GM12874 (cell line): Measurements from ENCODE around the gene DHRS2.

Experiments used
- TF ChIP-seq, protein P1 (sequence below): IDR thresholded peaks from 2 replicates; pipeline ENCODE4 v1.5.1; 2011; ENCODE audit warnings: low read depth, mild to moderate bottlenecking, control low read depth, low read length, moderate library complexity; ENCODE audit not compliant: insufficient read depth

Gene DHRS2

DNA sequence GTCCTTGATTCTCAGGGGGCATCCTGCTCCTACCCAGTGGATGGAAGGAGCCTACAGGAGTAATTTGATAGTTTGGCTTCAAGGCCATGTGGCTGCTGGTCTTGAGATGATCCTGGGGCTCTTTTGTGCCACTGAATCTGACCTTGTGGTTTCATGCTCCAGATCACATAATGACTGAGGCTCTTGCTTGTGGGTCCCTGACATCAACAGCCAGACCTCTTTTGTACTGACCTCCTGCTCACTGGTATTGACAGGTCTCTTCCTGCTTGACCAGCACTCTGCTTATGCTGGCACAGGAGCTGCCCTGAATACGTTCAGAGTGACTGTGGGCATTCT lies 34.4 kb upstream of the DHRS2 start:
- TF ChIP-seq, protein P1, sequence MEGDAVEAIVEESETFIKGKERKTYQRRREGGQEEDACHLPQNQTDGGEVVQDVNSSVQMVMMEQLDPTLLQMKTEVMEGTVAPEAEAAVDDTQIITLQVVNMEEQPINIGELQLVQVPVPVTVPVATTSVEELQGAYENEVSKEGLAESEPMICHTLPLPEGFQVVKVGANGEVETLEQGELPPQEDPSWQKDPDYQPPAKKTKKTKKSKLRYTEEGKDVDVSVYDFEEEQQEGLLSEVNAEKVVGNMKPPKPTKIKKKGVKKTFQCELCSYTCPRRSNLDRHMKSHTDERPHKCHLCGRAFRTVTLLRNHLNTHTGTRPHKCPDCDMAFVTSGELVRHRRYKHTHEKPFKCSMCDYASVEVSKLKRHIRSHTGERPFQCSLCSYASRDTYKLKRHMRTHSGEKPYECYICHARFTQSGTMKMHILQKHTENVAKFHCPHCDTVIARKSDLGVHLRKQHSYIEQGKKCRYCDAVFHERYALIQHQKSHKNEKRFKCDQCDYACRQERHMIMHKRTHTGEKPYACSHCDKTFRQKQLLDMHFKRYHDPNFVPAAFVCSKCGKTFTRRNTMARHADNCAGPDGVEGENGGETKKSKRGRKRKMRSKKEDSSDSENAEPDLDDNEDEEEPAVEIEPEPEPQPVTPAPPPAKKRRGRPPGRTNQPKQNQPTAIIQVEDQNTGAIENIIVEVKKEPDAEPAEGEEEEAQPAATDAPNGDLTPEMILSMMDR: no peak

DNA sequence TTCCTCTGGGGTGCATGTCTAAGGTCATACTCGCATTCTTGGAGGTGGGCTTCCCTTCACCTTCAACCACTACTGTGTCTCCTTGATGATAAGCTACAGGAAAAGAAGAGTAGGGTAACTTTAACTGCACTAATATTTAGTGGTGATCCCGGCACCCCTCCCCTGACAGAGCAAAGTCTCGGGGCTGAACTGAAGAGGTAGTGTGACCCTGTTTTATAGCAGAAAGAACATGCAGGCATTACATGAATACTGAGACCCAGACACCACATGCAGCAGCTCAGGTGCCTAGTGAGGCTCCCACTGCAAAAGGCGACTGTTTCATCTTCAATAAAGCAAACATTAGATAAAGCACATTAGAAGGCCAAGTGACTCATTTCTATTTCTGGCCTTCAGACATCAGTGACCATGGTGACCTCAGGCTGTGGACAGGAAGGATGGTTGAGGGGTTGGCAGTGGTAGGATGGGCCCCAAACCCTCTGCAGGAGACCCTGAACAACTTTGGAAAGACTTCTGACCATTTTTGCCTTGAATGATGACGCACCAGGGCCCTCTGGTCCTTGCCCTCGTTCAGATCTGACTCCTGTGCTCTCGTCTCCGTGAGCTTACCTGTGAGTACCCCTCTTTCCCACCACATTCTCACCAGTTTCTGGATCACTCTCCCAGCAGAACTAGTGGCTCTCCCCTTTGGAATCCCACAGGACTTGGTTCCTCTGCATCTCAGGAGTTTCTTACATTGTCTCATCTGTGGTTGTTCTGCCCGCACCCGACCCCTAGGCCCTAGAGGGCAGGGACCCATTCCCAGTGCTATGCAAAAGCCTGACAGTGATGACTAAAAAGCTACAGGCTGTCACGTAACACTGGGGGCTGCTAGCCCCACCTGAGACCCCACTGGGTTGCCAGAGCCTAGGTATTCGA lies 33.7 kb upstream of the DHRS2 start:
- TF ChIP-seq, protein P1: no peak

DNA sequence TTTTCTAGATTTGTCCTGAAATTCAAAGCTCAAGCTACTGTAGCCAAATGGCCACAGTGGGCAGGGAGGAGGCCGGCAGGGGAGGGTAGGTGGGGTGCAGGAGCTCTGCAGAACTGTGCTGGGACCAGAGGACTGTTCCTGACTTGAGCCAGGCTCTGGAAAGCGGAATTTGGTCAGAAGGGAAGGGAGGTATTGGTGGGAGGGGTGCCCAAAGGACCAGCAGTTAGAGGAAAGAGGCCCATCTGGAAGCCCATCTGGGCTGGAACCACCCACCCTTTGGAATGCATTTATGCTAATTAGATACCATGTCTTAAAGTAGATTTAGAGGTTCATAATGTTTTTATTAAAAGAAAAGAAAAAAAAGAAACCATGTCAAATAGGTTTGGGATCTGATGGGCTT lies 33.1 kb upstream of the DHRS2 start:
- TF ChIP-seq, protein P1: no peak

DNA sequence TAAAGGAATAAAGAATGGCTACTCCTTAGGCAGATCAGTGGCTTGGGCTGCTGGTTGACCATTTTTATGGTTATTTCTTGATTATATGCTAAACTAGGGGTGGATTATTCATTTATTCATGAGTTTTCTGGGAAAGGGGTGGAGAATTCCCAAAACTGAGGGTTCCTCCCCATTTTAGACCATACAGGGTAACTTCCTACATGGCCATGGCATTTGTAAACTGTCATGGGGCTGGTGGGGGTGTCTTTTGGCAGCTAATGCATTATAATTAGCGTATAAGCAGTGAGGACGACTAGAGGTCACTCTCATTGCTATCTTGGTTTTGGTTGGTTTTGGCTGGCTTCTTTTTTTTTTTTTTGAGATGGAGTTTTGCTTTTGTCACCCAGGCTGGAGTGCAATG lies 32.0 kb upstream of the DHRS2 start:
- TF ChIP-seq, protein P1: no peak

DNA sequence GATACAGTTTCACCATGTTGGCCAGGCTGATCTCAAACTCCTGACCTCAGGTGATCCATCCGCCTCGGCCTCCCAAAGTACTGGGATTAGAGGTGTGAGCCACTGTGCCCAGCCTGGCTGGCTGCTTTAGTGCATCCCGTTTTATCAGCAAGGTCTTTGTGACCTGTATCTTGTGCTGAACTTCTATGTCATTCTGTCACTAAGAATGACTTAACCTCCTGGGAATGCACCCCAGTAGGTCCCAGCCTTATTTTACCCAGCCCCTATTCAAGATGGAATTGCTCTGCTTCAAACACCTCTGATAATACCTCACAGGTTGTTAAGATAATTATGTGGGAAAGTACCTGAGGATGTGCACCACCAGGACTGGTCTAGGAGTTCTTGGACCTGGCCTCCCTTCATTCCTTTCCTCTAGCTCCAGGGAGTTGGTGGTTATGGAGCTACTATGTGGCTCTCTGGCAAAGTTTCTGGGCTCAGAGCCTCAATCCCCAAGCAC lies 31.4 kb upstream of the DHRS2 start:
- TF ChIP-seq, protein P1: no peak

DNA sequence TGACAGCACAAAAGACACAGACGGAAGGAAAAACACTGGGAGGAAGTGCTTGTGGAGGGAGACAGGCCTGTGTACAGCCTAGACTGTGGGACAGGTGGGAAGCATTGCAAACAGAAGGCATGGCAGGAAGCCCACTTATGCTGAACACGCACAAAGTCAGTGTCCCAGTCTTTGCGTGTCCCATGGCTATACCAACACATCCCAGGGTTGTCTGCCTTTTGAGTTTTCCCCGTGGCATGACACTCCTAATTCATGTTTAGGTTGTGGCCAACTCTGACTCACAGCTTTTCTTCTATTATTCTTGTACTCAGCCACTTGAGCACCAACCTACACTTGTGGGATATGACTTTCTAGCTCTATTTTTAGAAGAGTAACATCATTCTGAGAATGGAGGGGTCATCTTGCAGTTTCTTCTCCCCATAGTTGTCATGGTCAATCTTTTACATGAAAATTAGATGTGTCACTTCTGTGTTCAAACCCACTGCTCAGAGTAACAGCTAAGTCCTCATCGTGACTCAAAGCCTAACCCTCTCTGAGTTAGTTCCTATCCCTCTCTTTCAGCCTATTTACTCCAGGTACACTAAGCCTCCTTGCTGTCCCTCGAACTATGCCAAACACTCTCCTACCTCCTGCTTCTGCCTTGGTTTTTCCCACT lies 30.1 kb upstream of the DHRS2 start:
- TF ChIP-seq, protein P1: no peak

DNA sequence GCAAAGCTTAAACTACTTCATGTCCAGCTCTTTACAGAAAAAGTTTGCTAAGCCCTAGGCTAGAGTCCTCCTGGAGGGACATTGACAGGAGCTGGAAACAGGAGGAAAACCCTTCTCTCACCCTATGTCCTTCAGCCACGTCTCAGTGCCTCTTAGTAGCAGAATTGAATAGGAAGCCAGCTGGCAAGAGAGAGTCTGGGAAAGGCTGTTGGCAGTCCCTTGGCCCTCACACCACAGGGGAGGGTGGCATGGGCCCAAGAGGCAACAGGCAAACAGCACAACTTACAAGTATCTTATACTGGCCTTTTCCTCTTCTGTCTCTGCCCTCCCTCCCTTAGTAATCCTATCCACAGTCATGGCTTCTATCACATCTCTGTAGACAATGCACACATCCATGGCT lies 27.7 kb upstream of the DHRS2 start:
- TF ChIP-seq, protein P1: no peak
